ENCODE data around the gene SUCO.

GRCh38 chr1:172486805-172487454 is 46.0 kb upstream of the SUCO start:
- TF ChIP-seq MAFK (IDR thresholded peaks at IDR 0.05; ENCODE audit: low read depth, low read length) (no peak), POLR2A (IDR thresholded peaks at IDR 0.05; ENCODE audit: low read depth, low read length) (no peak), RFX5 (IDR thresholded peaks at IDR 0.05; ENCODE audit: low read depth, low read length) (no peak)
- TF ChIP-seq, protein P1, sequence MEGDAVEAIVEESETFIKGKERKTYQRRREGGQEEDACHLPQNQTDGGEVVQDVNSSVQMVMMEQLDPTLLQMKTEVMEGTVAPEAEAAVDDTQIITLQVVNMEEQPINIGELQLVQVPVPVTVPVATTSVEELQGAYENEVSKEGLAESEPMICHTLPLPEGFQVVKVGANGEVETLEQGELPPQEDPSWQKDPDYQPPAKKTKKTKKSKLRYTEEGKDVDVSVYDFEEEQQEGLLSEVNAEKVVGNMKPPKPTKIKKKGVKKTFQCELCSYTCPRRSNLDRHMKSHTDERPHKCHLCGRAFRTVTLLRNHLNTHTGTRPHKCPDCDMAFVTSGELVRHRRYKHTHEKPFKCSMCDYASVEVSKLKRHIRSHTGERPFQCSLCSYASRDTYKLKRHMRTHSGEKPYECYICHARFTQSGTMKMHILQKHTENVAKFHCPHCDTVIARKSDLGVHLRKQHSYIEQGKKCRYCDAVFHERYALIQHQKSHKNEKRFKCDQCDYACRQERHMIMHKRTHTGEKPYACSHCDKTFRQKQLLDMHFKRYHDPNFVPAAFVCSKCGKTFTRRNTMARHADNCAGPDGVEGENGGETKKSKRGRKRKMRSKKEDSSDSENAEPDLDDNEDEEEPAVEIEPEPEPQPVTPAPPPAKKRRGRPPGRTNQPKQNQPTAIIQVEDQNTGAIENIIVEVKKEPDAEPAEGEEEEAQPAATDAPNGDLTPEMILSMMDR (conservative IDR thresholded peaks at IDR 0.05; ENCODE audit: low read depth, low read length): no peak

Data from IMR-90 (cell line).